ENCODE data around the gene WDR38.

- no peak for TF ChIP-seq CTCF (IDR thresholded peaks at IDR 0.05)
- no peak for TF ChIP-seq POLR2A (IDR thresholded peaks at IDR 0.05)
- TF ChIP-seq POLR2AphosphoS5 (IDR thresholded peaks at IDR 0.05), result no peak
These were observed 5.2 kb downstream of the WDR38 start for GRCh38 chr9:124858330-124859046.
